22Rv1 (cell line): ENCODE measurements around the gene PTPRM.

Experiments
- CTCF ChIP-seq: fragments of 450-650 bp; IDR thresholded peaks from 2 replicates; pipeline ENCODE4 v1.5.1; 2017; ENCODE audit warnings: mild to moderate bottlenecking
- ZFX ChIP-seq: fragments of 450-650 bp; IDR thresholded peaks from 2 replicates; pipeline ENCODE4 v1.6.1; 2017; ENCODE audit warnings: antibody characterized with exemption, borderline replicate concordance

GRCh38 chr18:8264116-8264515 is 697.0 kb downstream of the PTPRM start:
- TF ChIP-seq ZFX (no peak), CTCF (no peak)
